Endothelial cell of umbilical vein (primary cell): ENCODE results near the gene ANXA6. TPM values are rescaled to one million over a fixed set of nuclear protein-coding genes. Genes with fewer than 3 reads are reported as not detected.
A peak's percentile ranks its signal among the peaks of the same experiment; 100 is the strongest.

ENCODE experiments used
- BruUV-seq: library from RNA; stranded (reverse); fragments of 400-500 nt; replicated peaks from 2 replicates; lab custom pipeline; 2021; lab: Mats Ljungman, UMichigan
- CTCF ChIA-PET: fragments of 300-600, 350-600 bp; sonication (Branson Sonifier 250); formaldehyde crosslinking; loops from one replicate; lab custom pipeline; 2021; ENCODE audit warnings: antibody characterized with exemption, inconsistent platforms; lab: Charles Lee
- POLR2A ChIA-PET: fragments of 300-600, 350-600 bp; sonication (Branson Sonifier 250); formaldehyde crosslinking; loops from one replicate; lab custom pipeline; 2021; ENCODE audit warnings: antibody characterized with exemption, inconsistent platforms; lab: Charles Lee
- DNase-seq: peaks from one replicate; pipeline ENCODE4 v3.0.0-alpha.2; 2011; ENCODE audit warnings: low read depth, low spot score
- FAIRE-seq: peaks from 2 replicates; lab custom pipeline; 2011; peaks lifted over from hg19 to GRCh38; lab: Jason Lieb, UNC
- H2AFZ ChIP-seq: 2 replicates; pipeline ENCODE4 v1.6.0; 2012; ENCODE audit warnings: low read depth, low read length, control low read depth, inconsistent platforms
- H3K27ac ChIP-seq: 2 replicates; pipeline ENCODE4 v1.5.1; 2011; ENCODE audit warnings: low read depth, mild to moderate bottlenecking, control low read depth, low read length, moderate library complexity; ENCODE audit not compliant: insufficient read depth
- H3K27me3 ChIP-seq, 2 experiments: 2 replicates each; pipeline versions ENCODE4 v1.6.0 to v1.6.1; 2011; ENCODE audit warnings: low read length in 2 of 2, mixed read lengths in 1 of 2; ENCODE audit not compliant: control insufficient read depth in 2 of 2, insufficient read depth in 2 of 2
- H3K36me3 ChIP-seq, 2 experiments: 2 replicates in 1 of 2; 3 replicates in 1 of 2; pipeline ENCODE4 v1.5.1; 2011; ENCODE audit warnings: low read length in 2 of 2, mild to moderate bottlenecking in 1 of 2, moderate library complexity in 1 of 2; ENCODE audit not compliant: control insufficient read depth in 2 of 2, insufficient read depth in 2 of 2; ENCODE audit errors: extremely low read depth in 1 of 2
- H3K4me1 ChIP-seq: 3 replicates; pipeline ENCODE4 v1.5.1; 2011; ENCODE audit warnings: mild to moderate bottlenecking, low read length; ENCODE audit not compliant: control insufficient read depth, insufficient read depth; ENCODE audit errors: extremely low read depth
- H3K4me2 ChIP-seq: 2 replicates; pipeline ENCODE4 v1.6.1; 2011; ENCODE audit warnings: low read length, control low read depth, mixed read lengths; ENCODE audit not compliant: insufficient read depth
- H3K4me3 ChIP-seq, 3 experiments: fragments of 200-600 bp in 1 of 3; sonication (generic), shearing (Covaris generic) in 1 of 3; replicated peaks in 1 of 3; 2 replicates each; pipeline ENCODE4 v1.5.1; 2011 to 2016; ENCODE audit warnings: control low read depth in 3 of 3, low read length in 3 of 3, mild to moderate bottlenecking in 2 of 3, inconsistent platforms in 1 of 3, low read depth in 1 of 3, moderate library complexity in 1 of 3; ENCODE audit not compliant: insufficient read depth in 1 of 3
- H3K79me2 ChIP-seq: 2 replicates; pipeline ENCODE4 v1.6.0; 2012; ENCODE audit warnings: low read length, inconsistent platforms; ENCODE audit not compliant: control insufficient read depth, insufficient read depth
- H3K9ac ChIP-seq: replicated peaks from 2 replicates; pipeline ENCODE3; 2011; ENCODE audit warnings: low read length, control low read depth; ENCODE audit not compliant: insufficient read depth; ENCODE audit errors: extremely low read depth
- H3K9me1 ChIP-seq: replicated peaks from 3 replicates; pipeline ENCODE4 v1.6.0; 2011; ENCODE audit warnings: mild to moderate bottlenecking, low read length; ENCODE audit not compliant: control insufficient read depth, insufficient read depth; ENCODE audit errors: extremely low read depth
- H3K9me3 ChIP-seq: replicated peaks from 2 replicates; pipeline ENCODE4 v1.5.1; 2012; ENCODE audit warnings: low read length, inconsistent platforms; ENCODE audit not compliant: control insufficient read depth, insufficient read depth
- H4K20me1 ChIP-seq: replicated peaks from 2 replicates; pipeline ENCODE3; 2011; ENCODE audit warnings: mild to moderate bottlenecking, low read length; ENCODE audit not compliant: control insufficient read depth, insufficient read depth; ENCODE audit errors: extremely low read depth
- CTCF ChIP-seq, 2 donors: IDR thresholded peaks; 1 replicate in 1 of 2; 2 replicates in 1 of 2; pipeline ENCODE4 v1.5.1; 2011; ENCODE audit warnings: low read length in 2 of 2, mild to moderate bottlenecking in 2 of 2, moderate library complexity in 2 of 2, control low read depth in 1 of 2, inconsistent platforms in 1 of 2, low read depth in 1 of 2; ENCODE audit not compliant: insufficient read depth in 1 of 2; ENCODE audit errors: extremely low read depth in 1 of 2
- EZH2 ChIP-seq: IDR thresholded peaks from 2 replicates; pipeline ENCODE4 v1.6.1; 2012; ENCODE audit warnings: borderline replicate concordance, low read depth, mild to moderate bottlenecking, moderate library complexity, low read length, inconsistent platforms; ENCODE audit not compliant: severe bottlenecking
- FOS ChIP-seq: IDR thresholded peaks from 2 replicates; pipeline ENCODE4 v1.6.1; 2011; ENCODE audit warnings: mild to moderate bottlenecking, low read length, moderate library complexity, borderline replicate concordance; ENCODE audit not compliant: insufficient read depth
- GATA2 ChIP-seq: IDR thresholded peaks from 2 replicates; pipeline ENCODE4 v1.7.0; 2011; ENCODE audit warnings: low read depth, mild to moderate bottlenecking, moderate library complexity, mixed read lengths, low read length; ENCODE audit not compliant: insufficient read length, insufficient read depth
- JUN ChIP-seq: IDR thresholded peaks from 2 replicates; pipeline ENCODE4 v1.6.1; 2011; ENCODE audit warnings: borderline replicate concordance, low read depth; ENCODE audit not compliant: insufficient read length, insufficient read depth
- MAX ChIP-seq: IDR thresholded peaks from 2 replicates; pipeline ENCODE4 v1.6.1; 2011; ENCODE audit not compliant: insufficient read depth, insufficient read length
- MYC ChIP-seq: IDR thresholded peaks from one replicate; pipeline ENCODE4 v1.6.1; 2011; ENCODE audit warnings: mild to moderate bottlenecking, low read depth, low read length
- POLR2A ChIP-seq: IDR thresholded peaks from 2 replicates; pipeline ENCODE4 v1.6.1; 2012; ENCODE audit warnings: low read depth, mild to moderate bottlenecking, control low read depth, low read length
- POLR2AphosphoS5 ChIP-seq: IDR thresholded peaks from 2 replicates; pipeline ENCODE4 v1.6.1; 2012; ENCODE audit warnings: low read depth, mild to moderate bottlenecking, control low read depth, low read length, moderate library complexity; ENCODE audit not compliant: insufficient read depth
- dilution Hi-C: fragments of 300-500 bp; cut with MboI; formaldehyde crosslinking; loops from one replicate; pipeline ENCODE4 v1.15.0; 2019; ENCODE audit warnings: low sequenced_read_pairs; ENCODE audit not compliant: extremely low pct_ligation_motif_present
- intact Hi-C: fragments of 100-400 bp; cut with micrococcal nuclease; formaldehyde crosslinking; loops from one replicate; pipeline ENCODE4 v1.10.0; 2022
- polyA plus RNA-seq, 4 experiments: library from polyadenylated mRNA; depleted of rRNA in 3 of 4; stranded (reverse) in 3 of 4; unstranded in 1 of 4; fragments of >200 nt; gene quantifications; 2 replicates each; pipeline versions ENCODE4 v1.2.1 to v1.2.3, GENCODE V29; 2011 to 2012; ENCODE audit warnings: missing spikeins in 1 of 4
- total RNA-seq: library from RNA; stranded (reverse); gene quantifications from 2 replicates; pipeline ENCODE4 v1.2.3, GENCODE V29; 2021

Gene ANXA6
- total and polyA plus RNA-seq, 2 donors (not counting 3 experiments of a cell fraction or from before 2014, with no cell fraction given): 195 to 266 TPM

DNA sequence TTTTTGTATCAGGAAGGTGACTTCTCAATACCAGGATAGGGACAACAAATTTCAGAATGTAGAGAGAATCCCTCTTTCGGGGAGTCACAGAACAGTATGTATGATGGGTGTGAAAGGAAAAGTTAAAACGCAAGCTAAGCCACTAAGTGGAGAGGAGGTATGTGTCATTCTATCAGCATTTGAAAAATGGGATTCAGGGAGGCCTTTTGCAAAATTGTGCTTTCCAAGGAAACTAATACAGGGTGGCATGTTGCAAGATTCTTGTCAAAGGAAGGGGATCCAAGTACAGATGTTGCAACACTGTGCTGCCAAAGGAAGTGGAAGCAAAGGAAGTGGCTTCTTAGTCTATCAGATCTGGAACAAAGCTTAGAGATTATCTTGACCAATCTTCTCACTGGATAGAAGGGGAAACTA lies 64.1 kb downstream of the ANXA6 start:
- no peaks in the 10 kb centered on the region for H3K9me1 ChIP-seq
- no peaks in the 10 kb centered on the region for H3K9me3 ChIP-seq
- no peaks in the 10 kb centered on the region for H3K27me3 ChIP-seq
- POLR2A ChIA-PET: interaction anchor here (0.6 to 0.9 kb wide), 2 partner anchors 13 to 159 kb away, joined by 4 read pairs; partner anchors contain the start of gene TNIP1
- H3K9ac ChIP-seq: no peak overlapping the region
- H3K4me2 ChIP-seq: no peak overlapping the region
- H3K4me3 ChIP-seq: no peak overlapping the region
- intact Hi-C loops (loop anchor here (1.0 kb wide), 1 partner anchor 12 kb away; the partner anchor contains the start of gene TNIP1), dilution Hi-C loops (no loop called here)
- FAIRE-seq (peak; percentile 70), DNase-seq (no peak)
- BruUV-seq: no TSS peak
- no peak overlapping the region for H2AFZ ChIP-seq
- no peaks in the 10 kb centered on the region for H4K20me1 ChIP-seq
- H3K4me1 ChIP-seq: peaks cover 52% of the 10 kb centered on the region
- peak; percentile 86 for TF ChIP-seq GATA2
- no peak for TF ChIP-seq EZH2
- no peaks in the 10 kb centered on the region for H3K79me2 ChIP-seq
- CTCF ChIA-PET: interaction anchor here (0.8 to 2.0 kb wide), 11 partner anchors 12 to 91 kb away, joined by 3 to 19 read pairs (median 4); partner anchors contain the start of gene TNIP1
- H3K27ac ChIP-seq: peak overlapping the region; percentile 67
- no peaks in the 10 kb centered on the region for H3K36me3 ChIP-seq

DNA sequence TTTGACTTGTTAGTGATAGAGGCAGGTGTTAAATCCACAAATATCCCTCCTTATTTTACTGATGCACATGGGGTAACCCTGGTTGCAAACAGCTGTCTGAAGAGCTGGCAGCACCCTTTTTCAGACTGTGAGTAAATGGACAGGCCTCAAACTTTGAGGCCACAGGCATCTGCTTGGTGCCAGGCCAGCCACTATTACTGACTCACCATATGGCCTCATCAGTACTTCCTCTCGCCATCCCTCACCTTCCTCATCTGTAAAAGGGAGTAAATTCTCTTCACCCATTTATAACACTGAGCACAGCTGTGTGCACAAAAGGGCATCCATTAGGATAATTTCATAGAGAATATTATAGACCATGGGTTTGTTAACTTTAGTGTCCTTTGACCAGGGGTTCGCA lies 64.8 kb downstream of the ANXA6 start:
- Histone ChIP-seq H3K27me3 (no peaks in the 10 kb centered on the region), H3K9me1 (no peaks in the 10 kb centered on the region), H2AFZ (no peak overlapping the region), H3K79me2 (no peaks in the 10 kb centered on the region), H3K4me2 (peak overlapping the region; percentile 4), H3K9ac (no peak overlapping the region), H3K36me3 (no peaks in the 10 kb centered on the region), H3K4me1 (peaks cover 53% of the 10 kb centered on the region), H3K27ac (peak overlapping the region; percentile 21), H4K20me1 (no peaks in the 10 kb centered on the region), H3K9me3 (no peaks in the 10 kb centered on the region), H3K4me3 (no peak overlapping the region)
- TF ChIP-seq POLR2AphosphoS5: peak; percentile 20
- TF ChIP-seq CTCF (IDR thresholded peaks at IDR 0.05; ENCODE audit: extremely low read depth in 1 of 2, insufficient read depth in 1 of 2, low read depth in 1 of 2, low read length in 2 of 2): no peak
- TF ChIP-seq FOS: peak; percentile 63
- TF ChIP-seq EZH2: no peak
- no peak for TF ChIP-seq GATA2
- TF ChIP-seq POLR2A: no peak
- no peak for TF ChIP-seq MAX
- no peak for TF ChIP-seq MYC
- peak; percentile 48 for TF ChIP-seq JUN
- intact Hi-C loops: loop anchor here (1.0 kb wide), 1 partner anchor 11 kb away; the partner anchor contains the start of gene TNIP1
- BruUV-seq: no TSS peak
- CTCF ChIA-PET: interaction anchor here (1.2 to 2.0 kb wide), 8 partner anchors 11 to 91 kb away, joined by 4 to 19 read pairs (median 6); partner anchors contain the start of gene TNIP1
- DNase-seq (no peak), FAIRE-seq (peak; percentile 84)
- dilution Hi-C loops: no loop called here
- POLR2A ChIA-PET: no interaction called here
